ACC112 (cell line): ENCODE measurements around the gene SPTLC3.

Experiments
- H2AFZ ChIP-seq: fragments of 200-600 bp; sonication (generic); one replicate; pipeline ENCODE4 v1.6.0; 2017; ENCODE audit warnings: antibody characterized with exemption, low read length; ENCODE audit not compliant: unreplicated experiment
- H3K27ac ChIP-seq: fragments of 200-600 bp; sonication (generic); 2 replicates; pipeline ENCODE4 v1.5.1; 2014; ENCODE audit warnings: low read depth, mild to moderate bottlenecking, antibody characterized with exemption, low read length, moderate library complexity
- H3K27me3 ChIP-seq: fragments of 200-600 bp; sonication (generic); 2 replicates; pipeline ENCODE4 v1.6.1; 2014; ENCODE audit warnings: mild to moderate bottlenecking, antibody characterized with exemption, low read length, moderate library complexity, mixed read lengths; ENCODE audit not compliant: insufficient read depth
- H3K36me3 ChIP-seq: fragments of 200-600 bp; sonication (generic); 2 replicates; pipeline ENCODE4 v1.6.1; 2016; ENCODE audit warnings: mild to moderate bottlenecking, antibody characterized with exemption, low read length, moderate library complexity, mixed read lengths; ENCODE audit not compliant: insufficient read depth
- H3K4me1 ChIP-seq: fragments of 200-600 bp; sonication (generic); one replicate; pipeline ENCODE4 v1.6.1; 2016; ENCODE audit warnings: low read length, mixed read lengths; ENCODE audit not compliant: insufficient read depth, unreplicated experiment, control insufficient read depth
- H3K4me3 ChIP-seq: fragments of 200-600 bp; sonication (generic); 2 replicates; pipeline ENCODE4 v1.5.1; 2014; ENCODE audit warnings: mild to moderate bottlenecking, low read depth, low read length
- H3K79me2 ChIP-seq: fragments of 200-600 bp; sonication (generic); one replicate; pipeline ENCODE4 v1.6.0; 2016; ENCODE audit warnings: low read length; ENCODE audit not compliant: control insufficient read depth, unreplicated experiment, insufficient read depth

SPTLC3 gene

GRCh38 chr20:12987261-12987660 is 21.5 kb upstream of the SPTLC3 start:
- Histone ChIP-seq H2AFZ (no peak overlapping the region), H3K36me3 (no peaks in the 10 kb centered on the region), H3K79me2 (no peaks in the 10 kb centered on the region), H3K27me3 (no peaks in the 10 kb centered on the region), H3K4me3 (no peak overlapping the region), H3K27ac (no peak overlapping the region), H3K4me1 (no peaks in the 10 kb centered on the region)

GRCh38 chr20:12989586-12990115 is 19.1 kb upstream of the SPTLC3 start:
- H3K4me3 ChIP-seq: no peak overlapping the region
- H3K4me1 ChIP-seq: no peaks in the 10 kb centered on the region
- no peak overlapping the region for H2AFZ ChIP-seq
- no peaks in the 10 kb centered on the region for H3K36me3 ChIP-seq
- no peaks in the 10 kb centered on the region for H3K27me3 ChIP-seq
- no peaks in the 10 kb centered on the region for H3K79me2 ChIP-seq
- no peak overlapping the region for H3K27ac ChIP-seq

DNA sequence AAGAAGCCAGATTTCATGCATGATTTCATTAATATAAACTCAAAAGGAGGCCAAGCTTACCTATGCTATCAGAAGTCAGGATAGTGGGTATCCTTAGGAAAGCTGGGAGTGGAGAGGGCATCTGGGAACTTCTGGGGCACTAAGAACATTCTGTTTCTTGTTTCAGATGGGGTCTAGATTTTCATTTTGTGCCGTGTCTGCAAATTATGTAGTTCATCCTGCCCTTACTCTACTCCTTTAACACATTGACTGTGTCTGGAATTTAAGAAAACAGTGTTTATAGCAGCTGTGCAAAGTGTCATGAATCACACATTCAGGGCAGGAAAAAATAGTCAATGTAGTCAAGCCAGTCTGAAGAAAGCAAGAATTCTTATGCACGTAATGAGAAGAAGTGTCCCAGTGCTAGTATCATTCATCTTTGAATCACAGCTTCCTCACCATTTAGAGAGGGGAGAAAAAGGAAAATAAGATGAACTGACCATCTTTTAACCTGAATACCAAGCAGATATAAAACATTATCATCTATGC is 11.6 kb upstream of the SPTLC3 start:
- no peak overlapping the region for H2AFZ ChIP-seq
- H3K4me3 ChIP-seq: no peak overlapping the region
- H3K27me3 ChIP-seq: no peaks in the 10 kb centered on the region
- H3K4me1 ChIP-seq: no peaks in the 10 kb centered on the region
- no peak overlapping the region for H3K27ac ChIP-seq
- no peaks in the 10 kb centered on the region for H3K79me2 ChIP-seq
- H3K36me3 ChIP-seq: no peaks in the 10 kb centered on the region

DNA sequence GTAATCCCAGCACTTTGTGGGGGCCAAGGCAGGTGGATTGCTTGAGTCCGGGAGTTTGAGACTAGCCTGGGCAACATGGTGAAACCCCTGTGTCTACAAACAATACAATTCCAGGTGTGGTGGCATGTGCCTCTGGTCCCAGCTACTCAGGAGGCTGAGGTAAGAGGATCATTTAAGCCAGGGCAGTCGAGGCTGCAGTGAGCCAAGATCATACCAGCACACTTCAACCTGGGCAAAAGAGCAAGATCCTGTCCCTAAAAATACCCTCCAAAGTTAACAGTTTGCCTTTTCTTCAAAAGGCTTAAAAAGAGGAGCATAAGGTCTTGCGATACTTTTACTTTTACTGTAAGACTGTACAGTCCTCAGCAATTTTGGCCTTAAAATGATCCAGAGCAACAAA is 10.7 kb upstream of the SPTLC3 start:
- H2AFZ ChIP-seq: no peak overlapping the region
- H3K4me1 ChIP-seq: no peaks in the 10 kb centered on the region
- no peak overlapping the region for H3K4me3 ChIP-seq
- no peak overlapping the region for H3K27ac ChIP-seq
- H3K79me2 ChIP-seq: no peaks in the 10 kb centered on the region
- no peaks in the 10 kb centered on the region for H3K27me3 ChIP-seq
- no peaks in the 10 kb centered on the region for H3K36me3 ChIP-seq

DNA sequence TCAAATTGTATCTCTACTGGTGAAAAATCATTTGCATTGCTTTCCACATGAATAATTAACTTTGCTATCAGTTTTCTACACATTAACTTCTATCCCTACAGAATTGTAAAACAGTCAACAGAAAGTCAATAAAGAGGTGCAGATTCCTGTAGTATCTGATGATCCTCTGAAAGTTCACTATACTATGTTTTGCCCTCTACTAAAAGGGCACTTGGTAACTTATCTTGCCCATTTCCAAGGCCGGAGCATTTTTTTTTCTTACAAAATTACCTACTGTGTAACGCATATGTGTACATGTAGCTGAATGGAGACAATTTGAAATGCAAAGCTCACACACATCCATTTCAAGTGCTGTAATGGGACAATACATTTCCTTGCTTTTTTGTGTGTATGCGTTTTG is 9.6 kb upstream of the SPTLC3 start:
- H3K36me3 ChIP-seq: no peaks in the 10 kb centered on the region
- no peaks in the 10 kb centered on the region for H3K79me2 ChIP-seq
- no peak overlapping the region for H3K4me3 ChIP-seq
- H3K4me1 ChIP-seq: no peaks in the 10 kb centered on the region
- no peak overlapping the region for H2AFZ ChIP-seq
- H3K27me3 ChIP-seq: no peaks in the 10 kb centered on the region
- no peak overlapping the region for H3K27ac ChIP-seq

DNA sequence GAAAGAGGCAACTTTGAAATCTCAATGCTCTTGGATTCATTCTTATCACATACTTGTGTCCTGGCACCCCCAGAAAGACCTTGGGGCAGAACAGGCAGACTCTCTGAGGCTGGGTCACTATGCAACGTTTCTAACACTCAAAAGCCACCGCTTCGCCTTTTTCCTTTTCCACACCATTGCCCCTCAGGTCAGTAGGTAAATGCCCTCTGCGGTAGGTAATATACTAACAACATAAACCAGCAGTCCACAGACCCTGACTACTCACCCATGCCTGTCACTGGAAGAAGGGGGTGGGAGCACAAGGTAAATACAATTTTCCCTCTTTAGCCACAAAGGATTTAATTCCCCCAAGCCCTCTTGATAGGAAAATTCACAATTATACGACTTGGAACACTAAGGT is 6.5 kb upstream of the SPTLC3 start:
- H3K4me3 ChIP-seq: no peak overlapping the region
- H3K36me3 ChIP-seq: no peaks in the 10 kb centered on the region
- H2AFZ ChIP-seq: no peak overlapping the region
- H3K27me3 ChIP-seq: no peaks in the 10 kb centered on the region
- no peaks in the 10 kb centered on the region for H3K79me2 ChIP-seq
- no peak overlapping the region for H3K27ac ChIP-seq
- peaks cover 12% of the 10 kb centered on the region for H3K4me1 ChIP-seq

- Histone ChIP-seq H3K36me3 (no peaks in the 10 kb centered on the region), H3K79me2 (peaks cover 7% of the 10 kb centered on the region), H2AFZ (peak overlapping the region; percentile 58), H3K27me3 (no peaks in the 10 kb centered on the region), H3K27ac (peak overlapping the region; percentile 36), H3K4me1 (peaks cover 25% of the 10 kb centered on the region), H3K4me3 (peak overlapping the region; percentile 26)
These were observed 1.9 kb upstream of the SPTLC3 start for GRCh38 chr20:13006825-13007224.

GRCh38 chr20:13007596-13007995 is 1.2 kb upstream of the SPTLC3 start:
- Histone ChIP-seq H3K36me3 (no peaks in the 10 kb centered on the region), H3K4me3 (no peak overlapping the region), H3K27me3 (no peaks in the 10 kb centered on the region), H3K79me2 (peaks cover 9% of the 10 kb centered on the region), H2AFZ (no peak overlapping the region), H3K4me1 (peaks cover 27% of the 10 kb centered on the region), H3K27ac (no peak overlapping the region)

- H3K4me3 ChIP-seq: peak overlapping the region; percentile 82
- peak overlapping the region; percentile 69 for H2AFZ ChIP-seq
- peaks cover 10% of the 10 kb centered on the region for H3K79me2 ChIP-seq
- no peaks in the 10 kb centered on the region for H3K27me3 ChIP-seq
- H3K27ac ChIP-seq: peak overlapping the region; percentile 57
- peaks cover 33% of the 10 kb centered on the region for H3K4me1 ChIP-seq
- no peaks in the 10 kb centered on the region for H3K36me3 ChIP-seq
These were observed 1.1 kb downstream of the SPTLC3 start for GRCh38 chr20:13009682-13010406.

GRCh38 chr20:13012886-13013285 is 4.1 kb downstream of the SPTLC3 start:
- Histone ChIP-seq H3K4me1 (peaks cover 35% of the 10 kb centered on the region), H3K79me2 (peaks cover 10% of the 10 kb centered on the region), H3K27me3 (no peaks in the 10 kb centered on the region), H3K36me3 (no peaks in the 10 kb centered on the region), H3K27ac (no peak overlapping the region), H3K4me3 (no peak overlapping the region), H2AFZ (no peak overlapping the region)

- H3K79me2 ChIP-seq: peaks cover 10% of the 10 kb centered on the region
- peaks cover 40% of the 10 kb centered on the region for H3K4me1 ChIP-seq
- no peak overlapping the region for H3K27ac ChIP-seq
- H3K4me3 ChIP-seq: no peak overlapping the region
- no peak overlapping the region for H2AFZ ChIP-seq
- H3K27me3 ChIP-seq: no peaks in the 10 kb centered on the region
- H3K36me3 ChIP-seq: no peaks in the 10 kb centered on the region
These were observed 4.6 kb downstream of the SPTLC3 start for GRCh38 chr20:13013411-13013810.
